Psoas muscle (tissue), 8 donors: ENCODE measurements around the gene CCT5. TPM values are rescaled to one million over a fixed set of nuclear protein-coding genes. Genes with fewer than 3 reads are reported as not detected.

Source experiments
- ATAC-seq, 4 donors: fragments of 200-7000 bp; cut with Tn5 transposase; one replicate each; pipeline ENCODE4 v1.9.1; 2020; ENCODE audit warnings: moderate library complexity in 3 of 4, mild to moderate bottlenecking in 2 of 4
- DNase-seq, 2 donors: peaks; one replicate each; pipeline ENCODE4 v3.0.0-alpha.2; 2020
- H3K27ac ChIP-seq: fragments of 200-600 bp; one replicate; pipeline ENCODE4 v1.8.0; 2022
- H3K27me3 ChIP-seq, 3 donors: fragments of 200-600 bp in 1 of 3; one replicate each; pipeline versions ENCODE4 v1.6.1 to v1.8.0; 2013 to 2022; ENCODE audit warnings: low read length in 2 of 3, mild to moderate bottlenecking in 2 of 3, moderate library complexity in 1 of 3; ENCODE audit not compliant: insufficient read depth in 3 of 3
- H3K36me3 ChIP-seq, 2 donors: fragments of 200-600 bp in 1 of 2; one replicate each; pipeline versions ENCODE4 v1.6.1 to v1.8.0; 2013 to 2022; ENCODE audit warnings: low read depth in 1 of 2, mild to moderate bottlenecking in 1 of 2, moderate library complexity in 1 of 2; ENCODE audit not compliant: insufficient read depth in 1 of 2
- H3K4me1 ChIP-seq: fragments of 200-600 bp; one replicate; pipeline ENCODE4 v1.8.0; 2022
- H3K4me3 ChIP-seq: fragments of 200-600 bp; one replicate; pipeline ENCODE4 v1.8.0; 2022; ENCODE audit warnings: mild to moderate bottlenecking
- H3K9me3 ChIP-seq: fragments of 200-600 bp; one replicate; pipeline ENCODE4 v1.8.0; 2022
- WGBS, 3 donors: extraction: QIAGEN DNeasy Blood & Tissue Kit; methylation state at CpG; one replicate each; pipeline versions ENCODE4 v1.1.6 to v1.1.7; 2013; 5-methylcytosine and 5-hydroxymethylcytosine counted together
- intact Hi-C, 2 donors: fragments of 100-400 bp; cut with DNase I; formaldehyde crosslinking; loops; one replicate each; pipeline versions ENCODE4 v1.11.0 to v1.14.2; 2022
- long read RNA-seq, 2 donors: library from polyadenylated mRNA; unstranded; transcript quantifications; one replicate each; pipeline ENCODE4 v2.0.0, GENCODE V29; 2021
- polyA plus RNA-seq, 3 donors: library from polyadenylated mRNA; stranded (reverse); fragments of 200-250 nt; gene quantifications; one replicate each; pipeline ENCODE4 v1.2.3, GENCODE V29; 2013
- total RNA-seq, 4 donors: library from RNA; stranded (reverse); fragmentation: NEBNext Ultra II Directional in 2 of 4; extraction: Animal tissue kit (Norgen Biotek cat#: 25700) in 2 of 4; gene quantifications; one replicate each; pipeline versions ENCODE4 v1.2.1 to v1.2.4, GENCODE V29; 2021 to 2023
- TF ChIP-seq, protein P1 (sequence below): fragments of 200-600 bp; IDR thresholded peaks from one replicate; pipeline ENCODE4 v1.8.0; 2022; ENCODE audit warnings: antibody characterized with exemption
- donor health status: healthy with polysubstance abuse.
- donor health status: DM: no; HTN: no; CAD: no; lungs with moderate emphysema.
- donor health status: Bipolar disorder and iron deficiency.
- donor health status: healthy.
- donor health status: DM: yes; HTN: yes; CAD: no.
- donor health status: DM: no; HTN: no; CAD: no.
- donor health status: DM: no; HTN: no; CAD: no.
- donor health status: DM: yes; HTN: yes; CAD: no.

Gene CCT5
- total RNA-seq (100 to 1,000 TPM; 150 to 211 (median 197) TPM), polyA plus RNA-seq (100 to 1,000 TPM; 186 to 454 (median 287) TPM)
- long read RNA-seq, donor 1, transcript CCT5-201 (11 exons, 3,675 nt): major isoform, 271 of 291 reads
- long read RNA-seq, donor 1, partial matches to known transcripts: 7 of 291 reads
- long read RNA-seq, donor 1, other reads (novel, unspliced or antisense): 10 of 291 reads
- long read RNA-seq, donor 2, transcript CCT5-201 (11 exons, 3,675 nt): major isoform, 541 of 569 reads
- long read RNA-seq, donor 2, partial matches to known transcripts: 11 of 569 reads
- long read RNA-seq, donor 2, other reads (novel, unspliced or antisense): 12 of 569 reads

DNA sequence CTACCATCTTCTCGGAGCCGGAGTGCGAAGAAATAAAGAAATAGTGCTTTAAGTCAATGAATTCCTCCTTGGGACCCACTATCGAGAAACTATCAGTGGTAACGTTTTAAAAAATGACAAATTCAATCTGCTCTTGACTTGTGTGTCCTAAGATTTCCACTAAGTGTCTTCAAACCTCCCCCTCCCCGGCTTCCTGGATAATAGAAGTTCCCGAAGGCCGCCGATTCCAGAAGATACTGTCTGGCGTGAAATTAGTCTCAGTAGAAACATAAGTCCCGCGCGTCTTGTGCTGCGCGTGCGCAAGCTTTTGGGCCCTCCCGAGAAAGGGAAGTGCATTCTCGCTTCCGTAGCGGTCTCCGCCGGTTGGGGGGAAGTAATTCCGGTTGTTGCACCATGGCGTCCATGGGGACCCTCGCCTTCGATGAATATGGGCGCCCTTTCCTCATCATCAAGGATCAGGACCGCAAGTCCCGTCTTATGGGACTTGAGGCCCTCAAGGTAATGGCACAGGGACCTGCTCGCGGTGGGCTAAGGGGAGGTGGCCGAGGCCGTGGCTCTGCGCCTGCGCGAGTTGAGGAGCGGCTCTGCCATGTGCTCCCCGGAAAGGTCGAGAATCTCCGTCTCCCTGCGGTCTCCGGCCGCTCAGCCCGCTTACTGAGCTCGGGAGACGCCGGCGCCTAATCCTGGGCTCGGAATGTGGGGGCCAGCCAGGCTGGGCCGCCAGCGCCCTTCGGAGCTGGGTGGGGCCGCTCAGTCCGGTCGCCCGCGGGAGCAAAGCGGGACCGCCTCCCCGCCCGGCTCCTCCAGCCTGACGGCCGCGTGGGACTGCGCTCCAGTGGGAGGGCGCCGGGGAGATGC, at the start of gene CCT5:
TSS of gene CCT5 (plus strand) at position 333 of the 858 bp plus-strand sequence. CDS start at position 394, 61 bp downstream.
- TF ChIP-seq, protein P1, sequence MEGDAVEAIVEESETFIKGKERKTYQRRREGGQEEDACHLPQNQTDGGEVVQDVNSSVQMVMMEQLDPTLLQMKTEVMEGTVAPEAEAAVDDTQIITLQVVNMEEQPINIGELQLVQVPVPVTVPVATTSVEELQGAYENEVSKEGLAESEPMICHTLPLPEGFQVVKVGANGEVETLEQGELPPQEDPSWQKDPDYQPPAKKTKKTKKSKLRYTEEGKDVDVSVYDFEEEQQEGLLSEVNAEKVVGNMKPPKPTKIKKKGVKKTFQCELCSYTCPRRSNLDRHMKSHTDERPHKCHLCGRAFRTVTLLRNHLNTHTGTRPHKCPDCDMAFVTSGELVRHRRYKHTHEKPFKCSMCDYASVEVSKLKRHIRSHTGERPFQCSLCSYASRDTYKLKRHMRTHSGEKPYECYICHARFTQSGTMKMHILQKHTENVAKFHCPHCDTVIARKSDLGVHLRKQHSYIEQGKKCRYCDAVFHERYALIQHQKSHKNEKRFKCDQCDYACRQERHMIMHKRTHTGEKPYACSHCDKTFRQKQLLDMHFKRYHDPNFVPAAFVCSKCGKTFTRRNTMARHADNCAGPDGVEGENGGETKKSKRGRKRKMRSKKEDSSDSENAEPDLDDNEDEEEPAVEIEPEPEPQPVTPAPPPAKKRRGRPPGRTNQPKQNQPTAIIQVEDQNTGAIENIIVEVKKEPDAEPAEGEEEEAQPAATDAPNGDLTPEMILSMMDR: no peak
- intact Hi-C loops: loop anchor here in 1 of 2 donors (10.0 kb wide), 1 partner anchor 175 kb away; no protein-coding TSS in a partner anchor
- WGBS, 3 donors: 0% methylated on average over 60 to 67 of the region's 67 CpGs

DNA sequence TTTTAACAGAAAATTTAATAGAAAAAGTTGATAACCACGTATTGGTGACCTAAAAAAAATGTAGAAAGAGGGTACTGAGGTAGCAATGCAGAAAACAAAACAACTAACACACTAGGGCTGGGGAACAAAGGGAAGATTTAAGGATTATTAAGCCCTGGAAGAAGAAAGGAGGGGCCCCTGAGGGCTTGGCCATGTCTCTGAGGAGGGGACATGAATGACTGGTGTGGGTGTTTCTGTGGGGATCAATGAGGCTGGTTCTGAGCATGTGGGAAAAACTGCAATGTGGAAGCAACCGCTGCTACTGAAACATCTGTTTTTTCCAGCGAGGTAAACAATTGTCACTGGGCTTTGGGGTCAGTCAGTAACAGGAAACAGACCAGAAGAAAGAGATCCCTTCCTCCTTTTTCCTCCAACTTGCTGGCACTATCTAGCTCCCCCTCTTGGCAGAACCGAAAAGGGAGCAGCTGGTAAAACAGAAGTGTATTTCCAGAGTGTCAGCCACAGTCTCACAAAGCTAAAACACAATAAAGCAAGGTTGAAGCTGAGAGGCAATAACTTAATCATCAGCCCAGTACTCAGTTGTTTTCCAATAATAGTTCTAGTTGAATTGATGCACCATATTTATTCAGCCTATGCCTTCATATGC, 48.7 kb upstream of the CCT5 start:
- Histone ChIP-seq H3K4me1 (no peaks in the 10 kb centered on the region), H3K27me3 (no peaks in the 10 kb centered on the region), H3K9me3 (peaks cover 4% of the 10 kb centered on the region), H3K4me3 (no peak overlapping the region), H3K27ac (no peak overlapping the region), H3K36me3 (no peaks in the 10 kb centered on the region)
- 40 to 47% (median 41%) methylated on average over 4 of the region's 4 CpGs for WGBS, 3 donors
- no peak for DNase-seq
- intact Hi-C loops: no loop called here
- TF ChIP-seq, protein P1: peak; percentile 4
- ATAC-seq: no peak

More for the DNA sequence above, at the start of gene CCT5:
- peak within 1 kb of the TSS; percentile 96 for H3K27ac ChIP-seq
- peak; percentile 91 to 96 for DNase-seq
- H3K36me3 ChIP-seq: peaks cover 5 to 33% of the 10 kb centered on the region in 2 donors
- peak within 1 kb of the TSS; percentile 98 for H3K4me3 ChIP-seq
- ATAC-seq: peak; percentile 88 to 91 (median 90)
- H3K27me3 ChIP-seq: no peaks in the 10 kb centered on the region
- peaks cover 39% of the 10 kb centered on the region for H3K4me1 ChIP-seq
- H3K9me3 ChIP-seq: no peaks in the 10 kb centered on the region

DNA sequence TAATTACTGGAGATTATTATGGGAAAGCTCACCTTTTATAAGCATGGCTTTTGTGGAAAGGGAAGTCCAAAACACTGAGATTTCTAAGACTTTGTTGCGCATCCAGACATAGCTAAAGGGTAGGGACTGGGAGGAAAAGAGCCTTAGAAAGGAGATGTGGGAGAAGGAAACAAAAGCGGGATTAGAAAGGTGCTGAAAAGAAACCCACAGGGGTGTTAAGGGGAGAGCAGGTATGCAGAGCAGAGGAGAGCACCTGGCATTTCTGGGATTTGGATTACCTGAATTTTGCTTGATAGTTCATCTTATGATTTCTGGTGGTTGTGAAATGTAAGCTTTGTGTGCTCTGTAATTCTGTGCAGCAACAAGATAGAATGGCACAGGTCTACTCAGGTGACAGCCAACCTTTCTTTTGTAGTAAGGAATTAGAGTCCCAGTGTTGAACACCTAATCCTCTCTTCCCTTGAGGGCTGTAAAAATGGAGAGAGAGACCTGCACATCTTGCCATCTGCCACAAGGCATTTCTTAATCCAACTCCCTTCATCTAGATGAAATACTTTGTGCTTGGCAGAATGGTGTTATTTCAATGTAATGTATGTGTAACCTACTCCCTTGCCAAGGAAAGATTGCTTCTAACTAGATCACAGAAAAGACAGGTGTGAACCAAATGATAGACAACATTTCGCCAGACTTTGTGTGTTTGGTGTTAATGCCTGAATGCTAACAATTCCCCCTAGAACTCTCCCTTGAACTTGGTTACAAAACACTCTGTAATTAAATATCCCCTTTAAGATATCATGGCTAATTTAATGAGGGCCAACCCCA, 47.8 kb upstream of the CCT5 start:
- 81 to 85% (median 82%) methylated on average over 3 of the region's 3 CpGs for WGBS, 3 donors
- H3K27ac ChIP-seq: no peak overlapping the region
- TF ChIP-seq, protein P1: no peak
- H3K4me3 ChIP-seq: no peak overlapping the region
- DNase-seq (no peak), ATAC-seq (no peak)
- no peaks in the 10 kb centered on the region for H3K36me3 ChIP-seq
- no peaks in the 10 kb centered on the region for H3K4me1 ChIP-seq
- peaks cover 4% of the 10 kb centered on the region for H3K9me3 ChIP-seq
- H3K27me3 ChIP-seq: no peaks in the 10 kb centered on the region
- intact Hi-C loops: no loop called here

DNA sequence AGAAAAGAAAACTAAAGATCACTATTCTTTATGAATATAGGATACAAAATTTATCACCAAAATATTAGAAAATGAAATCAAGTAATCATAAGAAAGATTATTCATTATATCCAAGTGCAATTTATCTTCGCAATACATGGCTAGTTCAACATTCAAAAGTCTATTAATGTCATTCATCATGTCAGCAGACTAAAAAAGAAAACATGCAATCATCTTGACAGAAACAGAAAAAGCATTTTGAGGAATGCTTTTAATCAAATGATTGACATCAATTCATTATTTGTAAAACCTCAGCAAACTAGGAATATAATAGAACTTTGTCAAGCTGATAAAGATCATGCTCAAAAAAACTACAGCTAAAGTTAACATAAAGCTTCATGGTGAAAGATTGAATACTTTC, 41.1 kb upstream of the CCT5 start:
- DNase-seq: no peak
- Histone ChIP-seq H3K4me1 (no peaks in the 10 kb centered on the region), H3K36me3 (peaks cover 0 to 6% of the 10 kb centered on the region in 2 donors), H3K27ac (no peak overlapping the region), H3K27me3 (no peaks in the 10 kb centered on the region), H3K4me3 (no peak overlapping the region), H3K9me3 (no peaks in the 10 kb centered on the region)
- no peak for ATAC-seq
- intact Hi-C loops: no loop called here
- 96 to 100% (median 98%) methylated on average over 1 of the region's 1 CpG for WGBS, 3 donors
- TF ChIP-seq, protein P1: no peak
